HG03066 (cell line): ENCODE results near the gene CA12.
"Not testable (repeated sequence)": the region's sequence is repeated elsewhere in the genome, so short reads cannot be mapped to it uniquely, and the experiment has no call there.

Source experiments
- ATAC-seq: cut with Tn5 transposase; IDR thresholded peaks from one replicate; pipeline ENCODE4 v1.9.1; 2021; ENCODE audit warnings: low read depth; ENCODE audit not compliant: unreplicated experiment

The CA12 gene

DNA sequence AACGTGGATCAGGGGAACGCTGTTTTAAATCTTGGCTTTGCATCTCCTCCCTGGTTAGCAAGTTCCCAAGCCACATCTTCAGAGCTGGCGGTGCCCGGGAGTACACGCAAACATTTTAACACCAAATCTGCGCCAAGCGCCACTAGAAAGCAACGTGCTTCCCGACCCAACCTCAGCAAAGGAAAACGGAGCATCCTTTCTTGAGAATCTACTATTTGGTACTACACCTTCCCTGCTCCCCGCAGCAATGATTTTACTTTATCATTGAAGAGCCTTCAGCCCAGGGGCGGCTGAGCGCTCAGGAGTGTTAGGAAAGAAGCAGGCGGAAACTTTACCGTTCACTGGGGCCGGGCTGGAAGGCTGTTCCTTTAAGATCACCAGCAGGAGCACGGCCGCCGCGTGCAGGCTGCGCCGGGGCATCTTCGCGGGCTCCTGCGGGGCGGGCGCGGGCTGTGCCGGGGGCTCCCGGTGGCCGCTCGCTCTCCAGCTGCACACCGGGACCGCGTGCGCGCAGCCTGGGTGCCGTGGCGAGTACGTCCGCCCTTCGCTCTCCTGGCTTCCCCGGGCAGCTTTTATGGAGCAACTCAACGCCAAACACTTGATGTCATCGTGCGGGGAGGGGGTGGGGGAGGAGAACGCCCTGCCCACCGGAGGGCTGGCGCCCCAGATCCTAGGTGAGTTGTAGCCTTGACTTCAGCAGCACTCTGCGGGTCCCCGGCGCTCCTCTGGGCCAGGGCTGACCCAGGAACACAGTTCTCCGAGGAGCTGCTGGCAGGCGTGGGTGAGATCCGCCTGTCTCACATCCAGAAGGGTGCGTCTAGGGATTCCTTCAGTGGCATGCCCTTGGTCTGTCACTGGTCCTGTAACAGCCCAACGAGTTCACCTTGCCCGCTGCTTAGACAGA, at the start of gene CA12:
Gene CA12, minus strand, starts transcription at position 546 of the 904 bp plus-strand sequence. Its CDS starts 126 bp downstream, at position 420.
- ATAC-seq = no peak

DNA sequence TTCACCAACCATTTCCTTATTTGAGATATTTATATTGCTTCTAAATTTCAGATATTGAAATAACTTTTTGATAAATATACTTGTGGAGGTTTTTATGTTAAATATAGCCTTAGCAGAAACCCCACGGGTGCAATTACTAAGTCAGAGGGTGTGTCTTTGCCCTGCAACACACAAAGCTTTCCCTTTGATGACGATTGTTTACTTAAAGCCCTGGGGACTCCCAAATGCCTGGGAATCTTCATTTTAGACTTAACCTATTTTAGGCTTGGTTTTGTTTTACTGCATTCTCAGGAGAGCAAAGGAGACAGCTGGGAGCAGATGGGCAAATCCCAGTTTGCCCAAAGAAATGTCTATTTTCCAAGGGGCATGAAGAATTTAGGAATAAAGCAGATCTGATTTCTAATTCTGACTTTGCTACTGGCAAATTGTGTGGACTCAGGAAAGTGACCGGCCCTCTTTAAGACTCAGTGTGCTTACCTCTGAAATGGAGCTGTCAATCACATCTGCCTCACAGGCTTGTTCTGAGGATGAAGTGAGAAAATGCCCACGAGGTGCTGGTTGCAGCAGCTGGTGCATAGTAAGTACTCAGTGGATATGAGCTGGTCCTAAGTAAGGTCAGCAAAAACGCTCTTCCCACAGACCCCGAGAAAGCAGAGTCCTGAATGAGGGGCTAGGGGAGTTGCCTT, 49.3 kb upstream of the CA12 start:
- no peak for ATAC-seq

DNA sequence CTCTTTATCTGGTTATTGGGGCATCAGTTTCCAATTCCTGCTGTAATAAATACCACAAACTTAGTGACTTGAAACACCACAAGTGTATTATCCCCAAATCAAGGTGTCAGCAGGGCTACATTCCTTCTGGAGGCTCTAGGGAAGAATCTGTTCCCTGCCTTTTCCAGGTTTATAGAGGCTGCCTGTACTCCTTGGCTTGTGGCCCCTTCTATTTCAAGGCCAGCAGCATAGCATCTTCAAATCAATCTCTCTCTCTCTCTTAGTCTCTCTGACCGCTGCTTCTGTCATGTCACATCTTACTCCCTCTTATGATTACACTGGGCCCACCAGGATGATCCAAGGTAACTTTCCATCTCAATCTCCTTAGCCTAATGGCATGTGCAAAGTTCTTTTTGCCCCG, 44.9 kb upstream of the CA12 start:
- ATAC-seq = no peak

DNA sequence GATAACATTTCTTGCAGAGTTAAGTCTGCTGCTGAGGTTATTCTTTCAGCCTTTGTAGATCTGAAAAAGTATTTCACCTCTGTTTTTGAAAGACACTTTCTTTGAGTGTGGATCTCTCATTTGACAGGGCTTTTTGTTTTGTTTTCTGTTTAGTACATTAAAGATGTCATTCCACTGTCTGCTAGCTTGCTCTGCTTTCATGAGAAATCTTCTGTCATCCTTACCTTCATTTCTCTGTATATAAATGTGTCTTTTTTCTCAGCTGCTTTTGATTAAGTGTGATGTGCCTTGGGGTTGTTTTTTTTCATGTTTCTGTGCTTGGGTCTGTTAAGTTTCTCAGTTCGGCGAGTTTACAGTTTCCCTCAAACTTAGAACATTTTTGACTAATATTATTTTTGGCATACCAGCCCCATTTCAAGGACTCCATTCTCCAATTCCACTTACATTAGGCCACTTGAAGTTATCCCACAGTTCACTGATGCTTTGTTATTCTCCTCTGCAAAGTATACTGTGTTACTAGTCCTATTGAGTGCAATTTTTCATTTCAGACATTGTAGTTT, 43.9 kb upstream of the CA12 start:
- ATAC-seq = no peak

DNA sequence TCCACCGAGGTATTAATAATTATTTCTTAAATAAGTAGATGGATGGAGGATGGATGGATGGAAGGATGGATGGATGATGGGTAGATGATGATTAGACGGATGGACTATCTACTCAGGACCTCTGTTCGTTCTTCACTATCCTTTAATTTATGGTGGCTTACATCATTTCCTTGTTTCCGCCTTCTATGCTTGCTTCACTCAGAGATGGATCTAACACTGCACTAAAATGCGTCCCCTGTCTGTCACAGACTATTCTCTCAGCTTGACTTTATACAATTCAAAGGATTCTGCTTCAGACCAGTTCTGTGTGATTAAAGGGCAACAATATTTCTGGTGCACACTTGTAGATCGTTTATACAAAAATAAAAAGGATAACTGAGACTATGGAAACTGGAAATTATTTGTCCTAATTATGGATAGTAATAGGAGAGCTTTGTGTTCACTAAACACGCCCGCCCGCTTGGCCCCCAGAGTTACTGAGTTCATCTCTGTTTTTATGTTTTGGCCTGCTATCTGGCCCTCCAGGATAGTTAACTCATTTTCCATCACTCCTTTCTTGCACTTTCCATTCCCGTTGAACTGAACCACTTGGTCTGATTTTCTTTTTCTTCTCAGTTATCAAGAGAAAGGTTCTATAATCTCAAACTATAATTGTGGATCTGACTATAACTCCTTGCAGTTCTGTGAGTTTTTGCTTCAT, 41.4 kb upstream of the CA12 start:
- ATAC-seq = no peak

DNA sequence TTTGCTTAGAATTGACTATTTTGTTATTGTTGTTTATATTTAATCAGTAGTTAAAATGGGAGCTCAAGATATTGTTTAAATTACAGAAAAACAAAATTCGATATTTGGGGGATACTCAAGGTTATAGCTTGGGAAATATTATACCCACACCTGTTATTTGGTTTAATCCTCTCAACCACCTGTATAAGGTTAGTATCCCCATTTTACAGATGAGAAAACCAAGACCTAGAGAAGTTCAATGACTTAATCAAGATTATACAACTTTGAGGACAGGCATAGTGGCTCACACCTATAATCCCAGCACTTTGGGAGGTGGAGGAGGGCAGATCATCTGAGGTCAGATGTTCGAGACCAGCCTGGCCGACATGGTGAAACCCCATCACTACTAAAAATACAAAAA, 39.8 kb upstream of the CA12 start:
- no peak for ATAC-seq

DNA sequence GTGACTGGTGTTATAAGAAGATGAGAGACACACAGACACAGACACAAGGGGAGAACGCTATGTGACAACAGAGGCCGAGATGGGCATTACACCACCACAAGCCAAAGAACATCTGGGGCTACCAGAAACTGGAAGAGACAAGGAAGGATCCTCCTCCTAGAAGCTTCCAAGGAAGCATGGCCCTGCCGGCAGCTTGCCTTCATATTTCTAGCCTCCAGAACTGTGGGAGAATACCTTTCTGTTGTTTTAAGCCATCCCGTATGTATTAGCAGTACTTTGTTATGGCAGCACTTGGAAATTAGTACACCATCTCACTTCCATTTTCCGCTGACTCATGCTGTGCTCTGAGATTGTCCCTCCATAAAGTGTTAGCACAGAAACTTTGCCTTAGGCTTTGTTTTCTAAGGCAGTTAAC, 38.7 kb upstream of the CA12 start:
- ATAC-seq = no peak

DNA sequence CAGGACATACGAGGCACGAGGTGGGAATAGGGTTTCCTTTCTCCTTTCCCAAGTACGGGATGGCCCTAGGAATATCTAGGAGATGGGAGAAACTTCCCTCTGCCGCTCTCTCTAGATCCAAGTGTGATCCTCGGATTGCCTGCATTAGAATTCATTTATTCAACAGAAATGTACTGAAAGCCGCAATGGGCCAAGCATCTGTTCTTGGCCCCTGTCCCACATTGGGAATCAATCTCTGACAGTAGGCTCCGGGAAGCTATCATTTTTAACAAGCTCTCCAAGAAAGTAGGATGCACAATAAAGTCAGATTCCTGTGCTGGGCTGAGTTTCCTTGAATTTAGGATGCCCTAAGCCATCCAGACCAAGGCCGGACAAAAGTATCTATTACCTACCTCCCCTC, 37.2 kb upstream of the CA12 start:
- ATAC-seq = no peak

DNA sequence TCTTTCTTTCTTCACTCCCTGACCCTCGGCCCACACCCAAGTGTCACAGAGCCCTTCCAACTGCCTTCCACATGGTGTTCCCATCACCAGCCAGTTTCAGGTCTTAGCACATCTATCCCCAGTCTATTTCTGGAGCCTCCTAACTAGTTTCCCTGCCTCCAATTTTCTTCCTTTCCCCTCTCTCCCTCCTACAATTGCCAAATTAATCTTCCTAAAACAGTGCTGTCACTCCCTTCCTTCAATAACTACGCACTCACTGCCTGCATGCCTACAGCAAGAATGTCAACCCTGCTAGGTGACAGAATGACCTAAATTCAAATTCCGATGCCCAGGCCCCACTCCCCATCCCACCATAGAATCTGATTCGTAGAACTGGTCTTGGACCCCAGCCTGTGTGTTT, 36.1 kb upstream of the CA12 start:
- ATAC-seq = no peak

DNA sequence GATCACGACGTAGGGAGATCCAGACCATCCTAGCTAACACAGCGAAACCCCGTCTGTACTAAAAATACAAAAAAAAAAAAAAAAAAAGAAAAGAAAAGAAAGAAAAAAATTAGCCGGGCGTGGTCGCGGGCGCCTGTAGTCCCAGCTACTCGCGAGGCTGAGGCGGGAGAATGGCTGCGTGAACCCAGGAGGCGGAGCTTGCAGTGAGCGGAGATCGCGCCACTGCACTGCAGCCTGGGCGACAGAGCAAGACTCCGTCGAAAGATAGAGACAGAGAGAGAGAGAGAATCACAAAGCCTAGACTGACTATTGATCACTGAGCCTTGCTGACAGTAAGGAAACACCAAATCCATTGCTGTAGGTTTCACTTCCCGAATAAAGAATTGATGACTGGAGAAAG, 35.6 kb upstream of the CA12 start:
- ATAC-seq = not testable (repeated sequence)

DNA sequence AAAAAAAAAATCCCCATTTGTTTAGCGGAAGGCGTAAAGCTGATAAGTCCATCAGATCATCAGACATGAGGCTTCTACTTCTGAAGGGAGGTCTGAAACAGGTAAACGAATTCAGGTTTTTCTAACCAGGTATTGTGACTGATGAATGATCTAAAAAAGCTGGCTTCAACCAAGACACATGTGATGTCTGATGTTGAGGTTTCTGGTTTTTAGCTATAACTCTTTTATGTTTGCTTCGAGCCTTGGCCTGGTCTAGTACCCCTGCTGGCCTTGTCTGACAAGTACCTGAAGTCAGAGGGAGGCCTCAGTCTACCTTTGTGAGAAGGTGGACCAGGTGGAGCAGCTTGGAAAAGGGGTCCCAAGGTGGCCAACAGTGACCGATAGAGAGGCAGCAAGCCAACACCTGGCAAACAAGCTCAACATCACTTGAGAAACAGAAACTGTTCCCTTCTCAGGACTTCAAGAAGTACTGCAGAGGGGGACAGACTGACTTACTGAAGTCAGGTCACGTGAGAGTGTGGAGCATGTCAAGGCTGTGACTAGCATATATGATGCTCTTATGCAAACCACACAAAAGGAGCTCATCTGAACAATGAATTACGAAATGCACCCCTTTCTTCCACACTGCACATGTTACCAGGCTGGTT, 33.0 kb upstream of the CA12 start:
- ATAC-seq = no peak

DNA sequence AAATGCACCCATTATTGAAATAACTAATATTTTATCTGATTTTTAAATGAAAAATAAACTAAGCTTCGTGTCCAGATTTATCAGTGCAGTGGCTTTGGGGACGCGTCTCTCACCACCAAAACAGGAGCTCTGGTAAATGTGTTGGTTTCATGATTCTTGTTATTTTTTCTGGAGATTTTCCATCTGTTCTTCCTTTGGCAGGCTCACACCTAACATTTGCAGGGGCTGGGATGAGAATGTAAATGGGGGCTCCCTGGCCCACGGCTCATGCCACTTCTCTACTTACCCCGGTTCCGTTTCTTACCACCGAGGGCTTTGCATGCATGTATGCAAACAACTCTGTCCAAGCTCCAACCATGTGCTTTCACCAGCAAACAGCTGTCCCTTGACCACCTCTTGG, 30.9 kb upstream of the CA12 start:
- no peak for ATAC-seq

DNA sequence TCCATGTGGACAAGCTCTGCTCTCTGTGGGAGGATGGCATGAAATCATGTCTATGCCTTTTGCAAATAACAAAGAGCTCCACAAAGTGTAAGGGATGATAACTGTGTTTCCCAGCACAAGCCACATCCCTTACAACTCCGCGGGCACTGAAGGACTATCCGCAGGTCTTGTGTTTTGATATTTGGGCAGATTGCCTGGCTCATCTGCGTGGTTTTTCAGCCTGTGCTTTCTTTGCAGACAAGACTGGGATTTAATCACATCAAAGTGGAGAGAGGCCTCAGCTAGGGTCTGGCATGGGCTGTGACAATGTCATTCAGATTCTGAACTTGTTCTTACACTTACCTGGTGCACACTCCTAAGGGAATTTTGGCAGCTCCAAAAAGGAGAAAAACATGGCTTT, 30.2 kb upstream of the CA12 start:
- no peak for ATAC-seq

DNA sequence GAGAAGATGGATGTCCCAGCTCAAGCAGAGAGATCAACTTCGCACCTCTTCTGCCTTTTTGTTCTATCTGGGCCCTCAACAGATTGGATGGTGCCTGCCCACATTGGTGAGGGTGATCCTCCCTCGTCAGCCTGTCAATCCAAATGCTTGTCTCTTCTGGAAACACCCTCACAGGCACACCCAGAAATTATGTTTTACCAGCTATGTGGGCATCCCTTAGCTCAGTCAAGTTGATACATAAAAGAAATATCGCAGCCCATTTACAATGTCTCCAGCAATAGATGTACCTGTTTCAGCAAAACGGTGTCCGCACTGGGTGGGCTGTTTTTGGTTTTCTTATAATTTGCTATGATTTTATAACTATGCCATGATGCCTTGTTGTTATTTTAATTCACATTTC, 27.5 kb upstream of the CA12 start:
- no peak for ATAC-seq

DNA sequence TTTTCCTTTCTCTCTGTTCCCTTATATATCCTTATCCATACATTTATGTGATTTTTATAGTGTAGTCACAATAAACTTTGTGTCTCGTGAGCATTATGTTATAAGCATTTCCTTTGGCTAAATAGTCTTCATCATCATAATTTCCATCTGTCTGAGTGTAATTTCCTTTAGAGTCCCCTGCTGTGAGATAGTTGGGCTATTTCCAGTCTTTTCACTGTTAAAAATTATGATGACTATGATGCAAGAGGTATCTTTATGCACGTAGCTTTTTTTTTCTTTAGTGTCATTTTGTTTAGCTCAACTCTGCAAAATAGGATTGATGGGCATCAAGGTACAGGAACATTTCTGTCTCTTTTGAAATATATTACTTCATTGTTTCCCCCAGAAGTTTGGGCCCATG, 26.9 kb upstream of the CA12 start:
- no peak for ATAC-seq

DNA sequence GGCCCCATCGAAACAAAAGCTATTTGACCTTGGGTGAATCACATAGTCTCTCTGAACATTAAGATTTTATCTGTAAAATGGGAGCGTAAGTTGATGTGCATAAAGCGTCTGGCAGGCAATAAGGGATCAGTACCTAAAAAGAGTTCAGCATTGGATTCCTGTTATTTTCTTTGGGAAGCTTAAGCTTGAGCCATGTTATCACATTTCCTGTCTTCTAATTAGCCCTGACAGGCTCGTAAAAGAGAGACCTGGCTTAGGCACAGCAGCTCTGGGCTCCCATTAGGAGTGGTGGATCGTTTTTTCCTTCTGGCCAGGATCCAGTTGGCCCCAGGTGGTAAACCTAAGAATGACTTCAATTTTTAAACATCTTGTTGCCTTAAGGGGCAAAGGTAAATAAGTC, 26.0 kb upstream of the CA12 start:
- ATAC-seq = no peak

DNA sequence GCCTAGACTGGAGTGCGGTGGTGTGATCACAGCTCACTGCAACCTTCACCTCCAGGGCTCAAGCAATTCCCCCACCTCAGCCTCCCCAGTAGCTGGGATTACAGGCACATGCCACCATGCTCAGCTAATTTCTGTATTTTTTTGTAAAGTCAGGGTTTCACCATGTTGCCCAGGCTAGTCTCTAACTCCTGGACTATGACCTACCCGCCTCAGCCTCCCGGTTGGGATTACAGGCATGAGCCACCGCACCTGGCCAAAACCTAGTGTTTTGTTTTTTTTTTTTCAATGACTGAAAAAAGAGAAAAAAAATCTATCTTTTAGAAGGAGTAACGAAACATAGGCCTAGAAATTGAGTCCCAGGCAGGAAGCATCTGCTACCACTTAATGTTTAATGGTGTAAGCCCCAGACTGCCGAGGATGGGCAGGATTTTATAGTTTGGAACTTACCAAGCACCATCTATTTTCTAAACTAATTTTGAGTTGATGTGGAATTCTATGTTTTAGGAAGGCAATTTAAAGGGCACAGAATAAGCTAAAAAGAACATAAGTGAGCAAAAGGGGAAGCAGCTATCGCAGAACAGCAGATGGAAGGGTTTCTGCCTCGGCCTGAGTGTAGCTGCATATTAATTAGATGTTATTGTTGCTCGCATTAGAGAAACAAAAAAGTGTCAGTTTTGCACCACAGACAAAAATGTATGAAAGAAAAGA, 24.2 kb upstream of the CA12 start:
- no peak for ATAC-seq

DNA sequence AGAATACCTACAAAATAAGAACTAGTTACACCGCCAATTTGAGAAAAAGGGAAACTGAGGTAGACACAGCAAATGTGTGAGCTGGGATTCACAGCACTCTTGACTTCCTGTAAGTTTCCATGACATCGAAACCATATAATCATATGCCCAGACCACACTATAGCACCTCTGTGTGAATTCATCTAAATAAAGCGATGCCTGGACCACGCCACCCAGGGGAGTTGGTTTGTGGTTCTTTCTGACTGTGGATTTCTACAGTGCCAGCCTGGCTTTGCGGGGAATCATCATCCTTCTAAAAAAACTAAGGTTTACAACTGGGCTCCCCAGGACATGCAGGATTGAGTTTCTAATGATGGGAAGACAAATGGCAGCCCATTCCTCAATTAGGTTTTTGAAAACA, 23.5 kb upstream of the CA12 start:
- ATAC-seq = no peak

DNA sequence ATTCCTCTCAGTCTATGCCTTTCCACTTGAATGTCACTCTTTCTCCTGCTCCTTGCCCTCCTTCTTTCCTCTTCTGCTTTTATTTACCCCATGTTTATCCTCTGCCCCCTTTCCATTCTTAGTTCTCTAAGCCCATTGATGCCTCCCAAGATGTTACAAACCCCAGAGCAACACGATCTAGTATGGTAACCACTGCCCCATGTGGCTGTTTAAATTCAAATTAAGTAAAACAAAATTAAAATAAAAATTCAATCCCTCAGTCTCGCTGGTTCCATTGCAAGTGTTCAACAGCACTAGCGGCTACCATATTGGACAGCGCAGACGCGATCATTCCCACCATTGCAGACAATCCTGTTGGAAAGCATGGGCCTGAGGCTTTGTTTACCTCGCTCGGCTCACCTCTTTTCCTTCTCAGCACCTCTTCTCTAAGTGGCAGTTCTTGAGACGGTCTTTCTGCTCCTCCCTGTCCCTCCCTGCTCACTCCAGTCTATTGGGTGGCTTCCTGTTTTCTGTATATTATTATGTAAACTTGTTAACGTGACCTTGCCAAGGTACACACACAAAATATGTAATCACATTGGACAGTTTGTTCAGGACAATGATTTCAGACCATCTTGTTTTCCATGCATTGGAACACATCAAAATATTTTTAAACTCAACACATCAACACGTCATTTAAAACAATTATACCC, 21.8 kb upstream of the CA12 start:
- no peak for ATAC-seq
